Subcutaneous adipose tissue (tissue), 4 donors: ENCODE measurements around the gene SND1. TPM values are rescaled to one million over a fixed set of nuclear protein-coding genes. Genes with fewer than 3 reads are reported as not detected.

Source experiments
- CTCF ChIP-seq: fragments of 450-650 bp; IDR thresholded peaks from one replicate; pipeline ENCODE4 v1.5.1; 2016; ENCODE audit warnings: low read depth, mild to moderate bottlenecking, control low read depth, antibody characterized with exemption, moderate library complexity
- small RNA-seq: library from RNA; depleted of rRNA; stranded (forward); fragments of <200 nt; gene quantifications from one replicate; pipeline ENCODE3, GENCODE V24; 2016
- total RNA-seq, 4 donors: library from RNA; depleted of rRNA; stranded (reverse); fragments of >200 nt; gene quantifications; one replicate each; pipeline ENCODE4 v1.1.0, GENCODE V29; 2016

Gene SND1
- total RNA-seq, 4 donors from 2014 or later, result 73.9 to 98.3 (median 88.9) TPM

GRCh38 chr7:128135159-128135514 lies 483.1 kb downstream of the SND1 start:
- TF ChIP-seq CTCF, result no peak

- TF ChIP-seq CTCF, result no peak
These were observed 483.7 kb downstream of the SND1 start for GRCh38 chr7:128135515-128136214.

- TF ChIP-seq CTCF, result no peak
These were observed 484.2 kb downstream of the SND1 start for GRCh38 chr7:128136215-128136597.

- no peak for TF ChIP-seq CTCF
These were observed 485.2 kb downstream of the SND1 start for GRCh38 chr7:128137181-128137580.

- TF ChIP-seq CTCF, result no peak
These were observed 487.4 kb downstream of the SND1 start for GRCh38 chr7:128139406-128139805.

- no peak for TF ChIP-seq CTCF
These were observed 489.7 kb downstream of the SND1 start for GRCh38 chr7:128141683-128142195.

Small RNA genes within 50 kb of the gene (small RNA-seq; reads per million reads assigned to genes)
- not detected for gene MIR593

Other genes starting within 250 kb of the SND1 start
- 10 to 100 TPM; 15.2 to 20.7 (median 17.3) TPM for gene GCC1, start 66.6 kb upstream of the SND1 start, total RNA-seq
- gene ARF5, start 63.8 kb upstream of the SND1 start, total RNA-seq, result 100 to 1,000 TPM in 3 of 4 donors, 10 to 100 TPM in 1; 64.9 to 140 (median 116) TPM
- gene FSCN3, start 58.5 kb upstream of the SND1 start, total RNA-seq, result 1 to 10 TPM in 1 of 4 donors, not detected in 3; 1.3 TPM
- not detected for gene PAX4, start 34.1 kb upstream of the SND1 start, total RNA-seq